DMS153 (cell line): Measurements from ENCODE around the gene FOLR3.
"Not testable (repeated sequence)": the region's sequence is repeated elsewhere in the genome, so short reads cannot be mapped to it uniquely, and the experiment has no call there.

Experiments used
- DNase-seq: peaks from one replicate; lab custom pipeline; 2025; lab: John Stamatoyannopoulos, UW

FOLR3 gene

GRCh38 chr11:72135473-72135872 is at the start of gene FOLR3:
TSS of gene FOLR3 (plus strand) at chr11:72135725. CDS start at chr11:72135953, 228 bp downstream.
- not testable (repeated sequence) for DNase-seq

- no peak for DNase-seq
Measured at GRCh38 chr11:72088076-72088808, 47.3 kb upstream of the FOLR3 start.

- DNase-seq, result no peak
Measured at GRCh38 chr11:72091292-72091691, 44.2 kb upstream of the FOLR3 start.

GRCh38 chr11:72098741-72099140 is 36.8 kb upstream of the FOLR3 start:
- no peak for DNase-seq

- no peak for DNase-seq
Measured at GRCh38 chr11:72100009-72100408, 35.5 kb upstream of the FOLR3 start.

- no peak for DNase-seq
Measured at GRCh38 chr11:72100462-72100861, 35.1 kb upstream of the FOLR3 start.

GRCh38 chr11:72102162-72102561 is 33.4 kb upstream of the FOLR3 start:
- no peak for DNase-seq

- DNase-seq, result no peak
Measured at GRCh38 chr11:72102631-72102945, 32.9 kb upstream of the FOLR3 start.

- peak; percentile 98 for DNase-seq
Measured at GRCh38 chr11:72102946-72103753, 32.4 kb upstream of the FOLR3 start, which contains the start of gene LAMTOR1. TSS of gene LAMTOR1 (minus strand) at chr11:72103297. CDS start at chr11:72103224, 73 bp downstream.

GRCh38 chr11:72103754-72104167 is 31.8 kb upstream of the FOLR3 start:
- no peak for DNase-seq

- no peak for DNase-seq
Measured at GRCh38 chr11:72105888-72106287, 29.6 kb upstream of the FOLR3 start, which contains the start of gene TOMT. TSS of gene TOMT (plus strand) at chr11:72105924. CDS start at chr11:72105952, 28 bp downstream.

GRCh38 chr11:72111300-72112142 is 24.0 kb upstream of the FOLR3 start:
- no peak for DNase-seq

GRCh38 chr11:72112143-72112977 is 23.2 kb upstream of the FOLR3 start, which contains the start of gene ANAPC15:
TSS of gene ANAPC15 (minus strand) at chr11:72112695. CDS start at chr11:72111276, 1,419 bp downstream.
- DNase-seq, result peak; percentile 99

- DNase-seq, result no peak
Measured at GRCh38 chr11:72112978-72113808, 22.3 kb upstream of the FOLR3 start.

GRCh38 chr11:72114570-72114969 is 21.0 kb upstream of the FOLR3 start:
- DNase-seq, result no peak

GRCh38 chr11:72116019-72116755 is 19.3 kb upstream of the FOLR3 start:
- no peak for DNase-seq

- DNase-seq, result no peak
Measured at GRCh38 chr11:72119198-72119597, 16.3 kb upstream of the FOLR3 start.

GRCh38 chr11:72120930-72121329 is 14.6 kb upstream of the FOLR3 start:
- no peak for DNase-seq

- DNase-seq, result no peak
Measured at GRCh38 chr11:72122607-72123006, 12.9 kb upstream of the FOLR3 start.
